Measurements from ENCODE around the gene GAN.

Gene GAN

DNA sequence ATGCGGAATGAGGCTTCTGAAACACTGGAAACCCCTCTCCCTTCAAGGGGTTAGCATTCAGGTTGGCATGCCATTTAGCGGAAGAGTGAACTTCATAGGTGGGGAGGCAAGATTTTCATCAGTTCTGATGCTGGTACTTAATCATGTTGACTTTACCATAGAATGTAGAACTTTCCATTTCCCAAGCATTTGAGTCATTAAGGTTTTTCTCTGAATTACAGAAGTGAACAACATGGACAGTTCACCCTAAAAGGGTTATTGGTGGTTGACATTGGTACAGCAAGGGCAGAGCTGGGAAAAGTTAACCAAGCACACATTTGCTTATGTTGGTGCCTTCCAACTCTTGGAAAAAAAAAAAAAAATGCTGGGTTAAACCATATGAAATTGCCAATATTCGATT, 39.1 kb downstream of the GAN start:
- no peak for DNase-seq (ENCODE audit: low spot score)

DNA sequence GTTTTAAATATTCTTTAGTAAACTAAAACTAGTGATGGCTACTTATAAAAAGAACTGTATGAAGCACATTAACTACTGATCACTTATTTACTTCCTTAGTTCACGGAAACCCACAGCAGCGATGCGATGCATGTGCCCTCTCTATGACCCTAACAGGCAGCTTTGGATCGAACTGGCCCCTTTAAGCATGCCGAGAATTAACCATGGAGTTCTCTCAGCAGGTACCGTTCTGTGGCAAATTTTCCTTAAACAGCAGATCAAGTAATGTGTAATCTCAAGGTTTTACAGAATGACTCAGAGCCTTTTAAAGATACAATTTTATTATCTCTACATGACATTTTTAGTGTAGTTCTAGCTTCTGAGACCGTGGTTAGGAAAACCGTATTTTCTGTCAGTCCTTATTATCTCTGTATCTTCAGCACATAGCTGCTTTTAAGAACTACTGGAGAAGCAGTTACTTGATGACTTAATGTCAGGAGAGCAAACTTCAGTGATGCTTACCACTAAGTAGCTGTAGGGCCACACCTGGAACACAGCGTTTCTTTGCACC, 43.0 kb downstream of the GAN start:
- DNase-seq (ENCODE audit: low spot score) = no peak

DNA sequence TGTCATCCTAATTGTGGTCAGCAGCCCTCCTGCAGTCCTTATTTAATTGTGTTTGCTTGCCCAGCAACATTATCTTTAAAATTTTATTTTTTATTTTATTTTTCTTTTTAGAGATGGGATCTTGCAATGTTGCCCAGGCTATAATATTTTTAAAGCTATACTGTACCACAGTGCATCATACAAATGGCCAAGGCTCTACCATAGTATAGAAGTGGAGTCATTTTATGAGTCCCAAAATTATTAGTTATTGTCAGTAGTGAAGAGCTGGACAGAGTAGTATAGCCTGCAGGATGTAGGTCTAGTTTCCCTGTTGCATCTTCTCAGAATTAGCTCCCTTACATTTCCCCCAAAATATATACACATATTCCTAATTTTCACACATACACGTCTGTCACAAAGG, 44.1 kb downstream of the GAN start:
- DNase-seq (ENCODE audit: low spot score) = no peak

DNA sequence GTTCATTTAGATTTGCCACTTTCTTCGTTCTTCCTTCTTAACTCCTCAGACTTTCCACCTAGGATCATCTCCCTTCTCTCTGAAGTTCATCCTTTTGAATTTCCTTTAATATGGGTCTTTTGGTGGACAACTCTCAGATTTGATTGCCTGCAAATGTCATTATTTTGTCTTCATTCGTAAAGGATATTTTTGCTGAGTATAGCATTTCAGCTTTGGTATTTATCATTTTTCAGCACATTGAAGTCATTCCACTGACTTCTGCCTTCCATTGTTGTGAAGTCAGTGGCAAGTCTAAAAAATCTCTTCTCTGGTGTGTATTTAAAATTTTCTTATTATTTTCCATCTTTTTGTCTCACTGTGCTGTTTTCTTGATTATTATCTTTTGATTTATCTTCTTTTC, 45.4 kb downstream of the GAN start:
- no peak for DNase-seq (ENCODE audit: low spot score)

DNA sequence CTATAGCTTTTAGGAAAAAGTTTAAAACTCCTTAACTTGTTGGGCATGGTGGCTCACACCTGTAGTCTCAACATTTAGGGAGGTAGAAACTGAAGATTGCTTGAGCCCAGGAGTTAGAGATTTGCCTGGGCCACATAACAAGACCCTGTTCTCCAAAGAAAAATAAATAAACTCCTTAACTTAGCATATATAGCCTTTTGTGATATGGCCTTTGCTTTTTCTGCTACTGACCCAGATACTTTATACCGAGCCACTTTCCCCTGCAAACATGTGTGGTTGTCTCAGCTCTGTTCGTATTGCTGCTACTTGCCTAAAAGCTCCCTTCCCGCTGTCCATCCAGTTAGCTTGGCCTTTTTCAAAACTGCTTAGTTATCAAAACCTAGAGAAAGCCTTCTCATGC, 51.0 kb downstream of the GAN start:
- no peak for DNase-seq (ENCODE audit: low spot score)

DNA sequence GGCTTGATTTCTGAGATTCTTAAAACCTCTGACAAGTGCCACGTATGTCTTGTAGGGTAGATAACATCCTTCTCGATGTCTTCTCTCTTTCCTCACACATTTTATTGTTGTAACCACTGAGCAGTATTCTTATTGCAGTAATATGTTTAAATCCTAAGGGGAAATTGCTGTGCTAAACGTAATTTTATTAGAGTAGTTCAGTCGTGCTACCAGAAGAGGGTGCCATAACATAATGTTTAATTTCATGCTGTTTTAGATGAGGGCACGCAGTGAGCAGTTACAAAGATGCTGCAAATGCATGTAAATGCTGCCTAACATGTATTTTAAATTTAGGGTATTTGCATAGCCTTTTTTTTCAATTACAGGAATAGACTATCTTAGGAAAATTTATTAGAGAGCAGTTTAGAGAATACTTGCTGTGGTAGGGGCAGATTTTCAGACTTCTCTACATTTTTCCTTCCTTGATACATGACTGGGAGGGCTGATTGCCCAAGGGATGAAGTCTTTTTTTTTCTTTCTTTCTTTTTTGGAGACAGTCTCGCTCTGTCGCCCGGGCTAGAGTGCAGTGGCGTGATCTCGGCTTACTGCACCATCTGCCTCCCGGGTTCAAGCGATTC, 51.7 kb downstream of the GAN start:
- DNase-seq (ENCODE audit: low spot score) = peak; percentile 65

DNA sequence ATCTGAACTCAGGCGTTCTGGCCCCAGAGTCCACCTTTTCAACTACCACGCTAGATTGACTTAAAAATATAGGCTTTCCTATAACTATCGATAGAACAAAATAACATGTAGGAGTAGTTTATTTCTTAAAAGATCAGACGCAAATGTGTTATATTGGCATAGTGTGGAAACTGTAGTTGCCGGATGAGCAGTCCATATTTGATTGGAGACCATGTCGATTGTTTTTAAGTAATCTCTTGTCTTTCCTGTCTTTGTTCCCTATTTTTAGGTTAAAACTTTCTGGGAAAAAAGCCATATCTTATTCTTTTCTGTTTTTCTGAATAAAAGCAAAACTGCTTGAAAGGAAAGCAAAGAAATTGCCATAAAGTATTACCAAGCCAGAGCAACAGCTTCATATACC, 53.1 kb downstream of the GAN start:
- DNase-seq (ENCODE audit: low spot score) = no peak

DNA sequence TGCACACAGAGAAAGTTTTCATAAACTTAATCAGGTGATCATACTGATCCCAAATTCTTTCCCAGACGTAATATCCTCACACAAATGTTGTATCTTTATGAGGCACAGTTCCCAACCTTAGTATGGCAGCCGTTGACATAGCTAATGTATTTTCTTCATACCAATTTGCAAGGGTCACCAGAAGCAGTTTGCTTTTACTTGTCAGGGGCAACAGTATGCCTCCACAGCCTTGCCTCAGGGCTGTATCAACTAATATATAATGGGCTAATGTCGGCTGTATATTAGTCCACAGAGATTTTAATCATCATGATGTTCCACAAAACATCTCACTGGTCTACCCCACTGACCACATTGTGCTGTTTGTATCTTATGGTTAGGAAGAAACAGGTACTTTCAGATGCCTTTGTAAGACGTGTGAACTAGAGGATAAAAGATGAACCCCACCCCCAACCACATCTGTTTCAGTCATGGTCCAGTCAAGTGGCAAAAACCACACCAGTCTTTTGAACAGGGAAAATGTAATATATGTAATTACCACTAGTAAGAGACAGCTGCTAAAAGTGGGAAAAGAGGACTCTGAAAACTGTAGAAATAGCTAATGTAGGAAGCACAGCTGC, 55.2 kb downstream of the GAN start:
- DNase-seq (ENCODE audit: low spot score) = no peak

DNA sequence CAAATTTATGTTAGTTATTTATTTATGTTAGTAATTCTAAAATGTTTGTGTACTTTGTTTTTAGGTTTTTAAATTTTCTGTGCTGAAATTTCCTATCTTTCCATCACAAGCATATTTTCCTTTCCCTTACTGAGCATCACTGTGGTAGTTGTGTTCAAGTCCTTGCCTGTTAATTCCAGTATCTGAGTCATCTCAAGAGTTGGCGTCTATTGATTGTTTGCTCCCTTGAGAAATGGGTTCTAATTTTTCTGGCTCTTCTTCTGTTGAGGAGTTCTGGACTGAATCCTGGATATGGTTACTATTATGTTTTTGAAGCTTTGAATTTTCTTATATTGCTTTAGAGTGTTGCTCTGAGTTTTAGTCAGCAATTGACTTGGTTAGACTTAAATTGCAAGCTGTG, 56.3 kb downstream of the GAN start:
- DNase-seq (ENCODE audit: low spot score) = no peak

DNA sequence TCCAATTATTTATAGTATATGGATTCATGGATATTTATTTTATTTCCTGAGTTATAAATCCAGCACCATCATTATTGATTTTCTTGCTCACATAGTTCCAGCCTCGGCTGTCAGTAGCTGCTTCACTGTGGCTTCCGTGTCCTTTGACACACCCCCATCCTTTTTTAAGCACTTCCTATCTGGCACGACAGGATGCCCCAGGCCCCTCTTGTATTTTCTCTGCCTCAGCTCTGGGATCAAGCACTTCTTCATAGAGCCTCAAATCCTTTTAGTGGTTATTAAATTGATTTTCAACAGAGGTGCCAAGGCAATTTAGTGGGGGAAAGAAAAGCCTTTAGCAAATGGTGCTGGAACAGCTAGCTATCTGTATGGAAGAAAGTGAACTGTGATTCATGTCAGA, 59.8 kb downstream of the GAN start:
- DNase-seq (ENCODE audit: low spot score) = no peak

DNA sequence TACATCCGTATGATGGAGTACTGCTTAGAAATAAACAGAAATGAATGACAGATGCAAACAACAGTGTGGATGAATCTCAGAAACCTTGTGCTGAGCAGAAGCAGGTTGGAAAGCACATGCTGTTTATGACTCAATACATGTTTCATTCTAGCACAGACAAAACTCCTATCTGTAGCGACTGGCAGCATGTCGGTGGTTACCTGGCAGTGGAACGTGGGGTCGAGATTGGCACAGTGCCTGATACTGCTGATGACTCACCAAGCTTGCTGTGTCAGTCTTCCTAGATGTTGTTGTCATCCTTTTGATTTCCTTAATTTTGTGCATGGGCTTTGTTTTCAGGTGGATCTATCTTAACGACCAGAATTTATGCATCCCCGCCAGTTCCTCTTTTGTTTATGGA, 62.1 kb downstream of the GAN start:
- DNase-seq (ENCODE audit: low spot score) = no peak

DNA sequence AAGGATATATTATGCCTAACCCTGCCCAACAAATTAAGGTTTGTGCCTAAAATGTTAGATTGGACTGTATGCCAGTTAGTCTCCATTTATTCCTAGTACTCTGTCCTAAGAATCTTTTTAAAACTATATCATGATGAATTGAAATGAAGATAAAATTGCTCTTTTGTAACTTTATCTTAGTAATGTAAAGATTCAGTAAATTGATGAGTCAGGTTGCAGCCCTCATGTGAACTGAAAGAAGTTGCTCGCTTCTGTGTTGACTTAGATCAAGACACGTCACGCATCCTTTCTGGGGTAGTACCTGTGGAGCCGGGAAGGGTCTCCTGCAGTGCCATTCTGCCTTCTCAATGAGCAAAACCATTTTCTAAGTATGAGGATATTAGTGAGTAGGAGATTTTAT, 63.3 kb downstream of the GAN start:
- no peak for DNase-seq (ENCODE audit: low spot score)

DNA sequence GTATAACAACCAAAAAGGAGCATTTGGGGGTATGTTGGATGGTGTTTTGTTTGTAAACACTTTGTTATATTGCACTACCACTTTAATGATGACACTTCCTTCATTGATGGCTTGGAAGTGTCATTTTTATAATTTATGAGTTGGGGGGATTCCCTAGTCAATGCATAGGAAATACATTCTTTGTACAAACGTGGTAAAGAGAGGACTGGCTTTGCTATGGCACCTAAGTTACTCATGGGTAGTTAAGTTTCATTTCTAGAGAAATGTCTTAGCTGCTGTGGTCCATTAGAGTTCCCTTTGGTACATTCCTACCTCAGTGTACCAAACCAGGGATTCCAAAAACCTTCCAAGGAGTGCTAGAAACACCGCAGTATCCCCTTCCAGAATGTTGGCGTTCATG, 66.2 kb downstream of the GAN start:
- DNase-seq (ENCODE audit: low spot score) = no peak

DNA sequence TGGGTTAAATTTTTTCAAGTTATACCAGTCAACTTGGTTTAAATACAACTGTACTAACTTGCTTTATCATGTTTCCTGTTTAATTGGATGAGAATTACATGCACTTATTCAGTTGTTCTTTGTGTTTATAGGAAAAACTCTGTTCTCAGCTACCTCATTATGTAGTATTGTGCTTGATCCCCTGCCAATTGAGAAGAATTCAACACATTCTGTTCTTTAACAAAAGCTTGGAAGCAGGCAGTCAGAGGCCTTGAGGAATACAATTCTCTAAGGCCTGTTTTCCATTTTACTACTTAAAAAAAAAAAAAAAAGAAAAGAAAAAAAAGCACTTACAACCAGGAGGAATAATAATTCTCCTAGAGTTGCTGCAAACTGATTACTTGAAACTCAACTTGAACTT, 69.2 kb downstream of the GAN start:
- no peak for DNase-seq (ENCODE audit: low spot score)

DNA sequence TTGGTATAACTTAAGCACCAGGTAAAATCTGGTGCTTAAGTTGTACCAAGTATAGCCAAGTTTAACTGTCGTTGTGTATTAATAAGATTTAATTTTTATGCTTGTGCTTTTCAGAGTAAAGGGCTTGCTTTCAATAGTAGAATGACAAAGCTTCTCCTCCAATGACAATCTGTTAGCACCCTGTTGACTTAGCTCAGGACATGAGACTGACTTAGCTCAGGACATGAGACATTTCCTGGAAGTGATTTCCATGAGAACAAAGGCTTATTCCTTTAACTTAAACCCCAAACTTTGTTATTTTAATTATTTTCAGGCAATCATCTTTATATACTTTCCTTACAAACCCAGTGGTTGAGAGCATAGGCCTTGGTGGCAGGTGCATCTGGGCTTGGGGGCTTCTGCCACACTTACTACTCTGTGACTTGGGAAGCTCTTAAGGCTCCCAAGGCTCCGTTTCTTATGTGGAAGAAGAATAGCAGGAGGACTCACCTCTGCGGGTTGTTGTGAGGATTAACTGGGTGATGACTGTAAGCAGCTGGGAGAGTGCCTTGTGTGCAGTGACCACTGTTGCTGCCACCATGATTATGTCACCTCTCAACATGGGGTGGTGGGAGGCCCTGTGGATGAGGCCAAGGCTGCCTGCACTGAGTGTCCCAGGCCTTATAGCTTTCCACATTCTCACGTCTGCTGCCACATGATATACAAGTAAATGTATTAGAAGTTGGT, 70.4 kb downstream of the GAN start:
- DNase-seq (ENCODE audit: low spot score) = no peak

DNA sequence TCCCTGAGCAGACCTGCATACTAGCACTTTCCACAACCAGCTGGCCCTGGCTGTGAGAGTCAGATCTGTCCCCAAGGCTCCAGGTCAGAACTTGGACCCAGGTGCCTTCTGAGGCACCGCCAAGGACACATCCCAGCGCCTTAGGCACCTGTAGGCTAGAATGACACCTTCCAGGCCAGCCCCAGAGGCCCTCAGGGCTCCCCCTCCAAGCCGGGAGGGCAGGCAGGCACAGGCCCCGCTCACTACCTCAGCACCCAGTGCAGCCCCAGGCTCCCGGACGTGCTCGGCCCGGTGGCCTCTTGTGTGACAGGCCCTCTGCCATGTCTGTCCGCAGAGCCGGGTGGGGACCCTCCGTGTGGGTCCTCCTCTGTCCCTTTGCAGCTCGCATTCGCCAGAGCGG, 73.6 kb downstream of the GAN start:
- DNase-seq (ENCODE audit: low spot score) = no peak

DNA sequence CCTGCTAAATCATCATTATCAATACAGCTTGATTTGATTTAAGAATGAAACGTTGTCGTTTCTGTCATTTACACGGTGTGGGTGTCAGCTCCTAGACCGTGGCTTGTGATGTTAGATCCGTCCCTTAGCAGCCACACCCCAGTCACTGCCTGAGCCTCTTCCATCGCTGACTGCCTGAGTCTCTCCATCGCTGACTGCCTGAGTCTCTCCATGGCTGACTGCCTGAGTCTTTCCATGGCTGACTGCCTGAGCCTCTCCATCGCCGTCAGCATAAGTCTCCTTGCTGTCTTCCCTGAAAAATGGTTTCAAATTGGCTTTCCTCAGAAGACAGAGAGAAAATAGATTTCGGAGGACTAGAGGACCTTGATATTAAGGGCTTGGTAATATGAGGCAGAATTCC, 76.1 kb downstream of the GAN start:
- DNase-seq (ENCODE audit: low spot score) = no peak

DNA sequence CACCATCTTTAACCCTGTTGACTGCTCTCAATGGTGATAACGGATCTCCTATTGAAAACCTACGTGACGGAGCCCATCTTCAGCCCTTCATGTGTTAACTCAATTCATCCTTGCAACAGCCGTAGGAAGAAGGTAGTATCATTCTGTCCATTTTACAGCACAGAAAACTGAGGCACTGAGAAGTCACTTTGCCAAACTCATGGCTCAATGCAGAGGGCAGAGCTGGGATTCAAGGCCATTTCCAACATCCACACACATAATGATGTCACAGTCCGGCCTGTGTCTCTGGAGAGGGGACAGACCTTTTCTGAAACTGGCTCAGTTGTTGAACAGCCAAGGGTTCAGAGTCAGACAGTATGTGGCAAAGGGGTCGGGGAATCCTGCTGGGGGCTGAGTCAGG, 77.2 kb downstream of the GAN start:
- no peak for DNase-seq (ENCODE audit: low spot score)

DNA sequence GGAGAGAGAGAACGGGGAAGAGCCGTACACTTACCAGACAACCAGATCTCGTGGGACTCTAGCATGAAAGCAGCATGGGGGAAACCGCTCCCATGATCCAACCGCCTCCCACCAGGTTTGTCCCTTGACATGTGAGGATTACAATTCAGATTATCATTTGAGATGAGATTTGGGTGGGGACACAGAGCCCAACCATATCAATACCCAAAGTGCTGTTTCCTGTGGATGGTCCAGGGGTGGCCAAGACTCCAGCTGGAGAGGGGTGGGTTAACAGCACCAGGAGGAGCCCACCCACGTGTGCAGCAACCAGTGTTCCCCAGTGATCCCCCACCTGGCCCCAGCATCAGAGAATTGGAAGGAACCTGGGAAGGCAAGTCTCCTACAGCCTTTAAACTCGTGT, 79.7 kb downstream of the GAN start:
- DNase-seq (ENCODE audit: low spot score) = no peak

DNA sequence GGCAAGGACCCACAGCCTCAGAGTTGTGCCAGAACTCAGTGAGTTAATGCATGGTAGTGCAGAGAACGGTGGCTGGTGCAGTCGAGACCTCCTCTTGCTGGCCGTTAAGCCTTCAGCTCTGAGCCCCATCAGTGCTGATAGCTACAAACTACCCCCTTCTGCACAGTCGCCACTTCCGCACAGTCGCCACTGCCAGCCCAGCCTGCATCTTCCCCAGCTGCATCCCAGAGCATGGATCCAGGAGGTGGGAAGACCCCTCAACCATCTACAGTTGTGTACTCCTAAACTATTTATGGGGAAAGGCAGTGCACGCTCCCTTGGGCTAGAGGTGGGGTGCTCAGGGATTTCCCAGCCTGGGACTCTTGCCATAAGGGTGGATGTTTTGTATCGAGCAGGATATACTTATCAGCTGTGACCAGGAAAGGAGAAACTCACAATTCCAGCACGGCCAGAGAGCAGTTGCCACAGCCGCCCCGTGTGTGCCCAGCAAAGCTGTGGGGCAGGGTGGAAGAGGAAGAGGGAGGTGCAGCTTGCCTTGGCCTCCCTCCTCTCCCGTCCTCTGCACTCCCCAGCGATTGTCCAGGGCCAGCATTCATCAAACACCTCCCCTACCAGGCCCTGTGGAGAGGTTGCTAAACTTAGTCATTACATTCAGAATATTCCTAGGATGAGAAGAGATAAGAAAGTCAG, 80.3 kb downstream of the GAN start:
- no peak for DNase-seq (ENCODE audit: low spot score)

DNA sequence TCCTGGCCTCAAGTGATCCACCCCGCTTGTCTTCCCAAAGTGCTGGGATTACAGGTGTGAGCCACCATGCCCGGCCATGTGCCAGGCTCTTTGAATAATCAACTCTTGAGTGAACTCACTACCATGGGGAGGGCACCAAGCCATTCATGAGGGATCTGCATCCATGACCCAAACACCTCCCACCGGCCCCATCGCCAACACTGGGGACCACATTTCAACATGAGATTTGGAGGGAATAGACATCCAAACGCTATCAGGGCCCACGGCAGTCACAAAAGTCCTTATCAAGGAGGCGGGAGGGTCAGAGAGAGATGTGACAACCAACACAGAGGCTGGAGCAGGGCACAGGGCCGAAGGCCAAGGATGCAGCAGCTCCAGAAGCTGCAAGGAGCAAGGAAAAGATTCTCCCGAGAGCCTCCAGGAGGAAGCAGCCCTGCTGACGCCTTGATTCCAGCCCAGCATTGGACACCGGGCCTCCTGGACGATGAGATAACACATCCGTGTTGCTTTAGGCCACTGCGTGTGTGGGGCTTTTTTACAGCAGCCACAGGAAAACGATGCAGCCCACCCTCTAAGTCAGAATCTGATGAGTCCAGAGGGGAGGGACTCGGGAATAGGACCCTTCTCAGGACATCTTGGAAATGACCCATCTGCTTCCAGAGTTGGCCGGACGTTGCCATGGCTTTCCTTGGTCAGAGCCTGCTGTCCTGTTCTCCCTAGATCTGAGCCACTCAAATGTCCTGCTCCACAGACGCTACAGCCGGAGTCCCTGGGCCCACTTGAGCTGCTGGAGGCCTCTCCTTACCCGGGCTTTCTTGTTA, 82.5 kb downstream of the GAN start:
- no peak for DNase-seq (ENCODE audit: low spot score)

DNA sequence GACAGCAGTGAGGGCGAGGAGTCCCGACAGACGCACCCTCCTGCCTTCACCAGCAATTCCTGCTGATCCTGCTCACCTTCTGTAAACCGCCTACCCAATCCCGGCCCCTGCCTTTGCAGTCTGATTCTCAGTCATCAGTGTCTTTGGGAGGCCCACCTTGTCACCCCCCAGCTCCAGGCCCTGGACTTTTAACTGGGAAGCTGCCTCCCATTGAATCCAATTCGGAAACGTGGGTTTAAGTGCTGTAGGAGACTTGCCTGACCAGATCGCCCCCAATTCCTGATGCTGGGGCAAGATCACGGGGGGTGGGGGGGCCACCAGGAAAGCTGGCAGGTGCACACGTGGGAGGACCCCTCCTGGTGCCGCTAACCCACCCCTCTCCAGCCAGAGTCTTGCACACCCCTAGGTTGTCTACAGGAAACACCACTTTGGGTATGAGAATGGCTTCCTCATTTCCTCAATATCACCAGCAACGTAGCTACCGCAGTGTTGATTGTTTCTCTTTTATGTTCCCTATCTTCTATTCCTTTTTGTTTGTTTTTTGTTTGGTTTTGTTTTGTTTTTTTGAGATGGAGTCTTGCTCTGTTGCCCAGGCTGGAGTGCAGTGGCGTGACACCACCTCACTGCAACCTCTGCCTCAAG, 83.2 kb downstream of the GAN start:
- DNase-seq (ENCODE audit: low spot score) = no peak
